ENCODE results near the gene RHOB.

RHOB gene

DNA sequence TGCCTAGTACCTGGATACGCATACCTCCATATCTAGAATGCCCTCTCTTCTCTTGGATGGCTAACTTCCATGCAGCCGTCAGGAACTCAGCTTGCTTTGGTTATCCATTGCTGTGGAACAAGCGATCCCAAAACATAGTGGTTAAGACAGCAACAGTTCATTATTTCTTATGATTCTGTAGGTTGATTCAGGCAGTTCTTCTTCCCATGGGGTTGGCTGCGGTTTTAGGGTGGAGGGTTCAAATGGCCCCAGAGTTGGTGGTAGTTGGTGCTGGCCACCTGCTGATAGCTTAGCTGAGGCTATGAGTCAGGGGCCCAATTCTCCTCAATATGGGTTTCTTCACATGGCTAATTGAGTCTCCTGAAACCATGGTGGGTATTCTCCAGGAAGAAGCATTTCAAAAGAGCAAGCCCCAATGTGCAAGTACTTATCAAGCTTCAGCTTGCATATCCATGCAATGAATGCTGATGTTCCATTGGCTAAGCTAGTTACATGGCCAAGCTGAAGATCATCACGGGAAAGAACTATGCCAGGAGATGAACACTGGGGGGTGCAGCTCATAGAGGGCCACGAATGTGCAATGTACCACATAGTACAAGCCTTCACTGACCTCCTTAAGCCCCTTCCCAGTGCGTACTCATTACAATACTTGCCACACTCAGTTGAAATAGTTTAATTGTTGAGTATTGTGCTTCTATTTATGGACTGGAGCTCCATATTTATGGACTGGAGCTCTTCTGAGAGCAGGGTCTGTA lies 10.0 kb upstream of the RHOB start:
- TF ChIP-seq, protein P1, sequence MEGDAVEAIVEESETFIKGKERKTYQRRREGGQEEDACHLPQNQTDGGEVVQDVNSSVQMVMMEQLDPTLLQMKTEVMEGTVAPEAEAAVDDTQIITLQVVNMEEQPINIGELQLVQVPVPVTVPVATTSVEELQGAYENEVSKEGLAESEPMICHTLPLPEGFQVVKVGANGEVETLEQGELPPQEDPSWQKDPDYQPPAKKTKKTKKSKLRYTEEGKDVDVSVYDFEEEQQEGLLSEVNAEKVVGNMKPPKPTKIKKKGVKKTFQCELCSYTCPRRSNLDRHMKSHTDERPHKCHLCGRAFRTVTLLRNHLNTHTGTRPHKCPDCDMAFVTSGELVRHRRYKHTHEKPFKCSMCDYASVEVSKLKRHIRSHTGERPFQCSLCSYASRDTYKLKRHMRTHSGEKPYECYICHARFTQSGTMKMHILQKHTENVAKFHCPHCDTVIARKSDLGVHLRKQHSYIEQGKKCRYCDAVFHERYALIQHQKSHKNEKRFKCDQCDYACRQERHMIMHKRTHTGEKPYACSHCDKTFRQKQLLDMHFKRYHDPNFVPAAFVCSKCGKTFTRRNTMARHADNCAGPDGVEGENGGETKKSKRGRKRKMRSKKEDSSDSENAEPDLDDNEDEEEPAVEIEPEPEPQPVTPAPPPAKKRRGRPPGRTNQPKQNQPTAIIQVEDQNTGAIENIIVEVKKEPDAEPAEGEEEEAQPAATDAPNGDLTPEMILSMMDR (IDR thresholded peaks at IDR 0.05; ENCODE audit: insufficient read depth, low read depth, low read length, missing control alignments): no peak
- no peak overlapping the region for H3K4me3 ChIP-seq (ENCODE audit: low read depth, low read length)
- no peak for DNase-seq (ENCODE audit: low read depth)

DNA sequence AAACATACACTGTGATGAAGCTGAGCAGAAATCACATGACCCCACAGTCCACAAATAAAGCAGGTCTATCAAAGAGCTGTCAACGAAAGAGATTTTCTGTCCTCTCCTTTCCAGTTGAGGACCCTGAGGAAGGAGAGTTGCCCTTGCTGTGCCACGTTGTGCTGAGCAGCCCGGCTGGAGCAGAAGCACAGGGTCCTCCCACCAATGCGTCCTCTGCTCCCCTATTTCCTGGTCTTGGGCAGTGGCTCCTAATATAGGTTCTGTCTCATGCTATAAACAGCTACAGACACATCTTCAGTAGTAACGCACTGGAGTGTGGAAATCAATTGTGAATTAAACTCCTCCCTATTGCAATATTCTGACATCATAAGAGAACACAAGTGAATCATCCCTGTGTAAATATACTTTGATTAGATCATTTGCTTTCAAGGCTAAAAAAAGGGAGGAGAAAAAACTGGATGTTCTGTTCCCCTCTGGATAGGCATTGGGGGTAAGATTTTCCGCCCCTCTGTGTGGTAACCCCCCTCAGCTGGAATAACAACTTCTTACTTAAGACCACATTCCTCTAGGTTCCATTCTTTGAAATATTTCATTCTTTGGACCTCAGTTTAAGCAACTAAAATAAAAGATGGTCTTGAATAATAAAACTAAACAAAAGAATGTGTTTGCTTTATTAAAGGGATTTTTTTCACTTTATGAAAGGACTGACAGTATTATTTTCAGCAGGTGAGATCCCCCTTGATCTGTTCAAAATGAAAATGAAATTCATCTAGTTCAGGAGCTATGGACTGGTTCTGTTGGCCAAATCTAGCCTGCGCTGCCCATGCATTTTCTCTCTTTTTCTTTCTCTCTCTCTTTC lies 8.3 kb upstream of the RHOB start:
- TF ChIP-seq, protein P1 (IDR thresholded peaks at IDR 0.05; ENCODE audit: insufficient read depth, low read depth, low read length, missing control alignments): no peak
- no peak overlapping the region for H3K4me3 ChIP-seq (ENCODE audit: low read depth, low read length)
- DNase-seq (ENCODE audit: low read depth): no peak

DNA sequence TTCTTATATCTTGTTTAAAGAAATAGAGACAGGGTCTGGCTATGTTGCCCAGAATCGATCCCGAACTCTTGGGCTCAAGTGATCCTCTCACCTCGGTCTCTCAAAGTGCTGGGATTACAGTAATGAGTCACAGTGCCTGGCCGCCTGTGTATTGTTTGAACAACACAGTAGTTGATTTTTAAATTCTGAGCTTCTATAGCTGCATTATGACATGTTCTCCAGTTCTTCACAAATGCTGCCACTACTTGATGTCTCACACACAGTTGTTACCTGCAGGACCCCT lies 7.7 kb upstream of the RHOB start:
- DNase-seq (ENCODE audit: low read depth): no peak

DNA sequence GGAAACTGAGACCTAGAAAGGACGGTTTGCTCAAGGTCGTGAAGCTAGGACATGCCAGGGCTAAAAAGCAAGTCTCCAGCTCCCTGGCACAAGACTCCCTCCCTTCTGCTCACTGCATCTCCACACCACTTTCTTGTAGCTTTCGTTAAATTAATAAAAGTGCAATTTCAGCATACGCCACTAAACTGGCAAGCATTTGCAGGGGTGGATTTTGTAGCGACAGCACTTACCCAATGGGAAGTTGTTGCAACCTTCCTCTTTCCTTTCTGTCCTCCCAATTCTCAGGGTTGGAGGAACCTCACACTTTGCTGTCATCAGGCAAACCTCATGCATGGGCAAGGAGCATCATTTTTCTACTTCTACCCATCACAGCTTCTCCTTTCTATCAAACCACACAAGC lies 7.4 kb upstream of the RHOB start:
- DNase-seq (ENCODE audit: low read depth): no peak
- TF ChIP-seq, protein P1 (IDR thresholded peaks at IDR 0.05; ENCODE audit: insufficient read depth, low read depth, low read length, missing control alignments): no peak
- no peak overlapping the region for H3K4me3 ChIP-seq (ENCODE audit: low read depth, low read length)

More for the DNA sequence above, 7.7 kb upstream of the RHOB start:
- TF ChIP-seq, protein P1 (IDR thresholded peaks at IDR 0.05; ENCODE audit: insufficient read depth, low read depth, low read length, missing control alignments): no peak
- H3K4me3 ChIP-seq (ENCODE audit: low read depth, low read length): no peak overlapping the region

DNA sequence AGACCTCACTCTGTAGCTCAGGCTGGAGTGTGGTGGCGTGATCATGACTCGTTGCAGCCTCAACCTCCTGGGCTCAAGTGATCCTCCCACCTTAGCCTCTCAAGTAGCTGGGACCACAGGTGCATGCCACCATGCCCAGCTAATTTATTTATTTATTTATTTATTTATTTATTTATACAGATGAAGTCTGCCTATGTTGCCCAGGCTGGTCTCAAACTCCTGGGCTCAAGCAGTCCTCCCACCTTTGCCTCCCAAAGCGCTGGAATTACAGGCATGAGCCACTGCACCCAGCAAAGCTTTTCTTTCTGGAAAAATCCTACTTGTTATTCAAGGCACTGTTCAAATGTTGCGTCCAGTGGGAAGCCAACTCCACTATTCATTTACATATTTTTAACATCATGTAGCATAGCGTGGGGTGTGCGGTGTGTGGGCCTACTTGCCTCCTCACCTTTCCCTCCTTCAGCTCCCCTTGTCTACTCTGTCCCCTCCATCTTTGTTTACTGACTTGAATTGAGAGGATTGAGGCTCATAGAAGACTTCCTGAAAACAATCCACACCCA lies 6.8 kb upstream of the RHOB start:
- TF ChIP-seq, protein P1 (IDR thresholded peaks at IDR 0.05; ENCODE audit: insufficient read depth, low read depth, low read length, missing control alignments): no peak
- DNase-seq (ENCODE audit: low read depth): no peak
- no peak overlapping the region for H3K4me3 ChIP-seq (ENCODE audit: low read depth, low read length)

DNA sequence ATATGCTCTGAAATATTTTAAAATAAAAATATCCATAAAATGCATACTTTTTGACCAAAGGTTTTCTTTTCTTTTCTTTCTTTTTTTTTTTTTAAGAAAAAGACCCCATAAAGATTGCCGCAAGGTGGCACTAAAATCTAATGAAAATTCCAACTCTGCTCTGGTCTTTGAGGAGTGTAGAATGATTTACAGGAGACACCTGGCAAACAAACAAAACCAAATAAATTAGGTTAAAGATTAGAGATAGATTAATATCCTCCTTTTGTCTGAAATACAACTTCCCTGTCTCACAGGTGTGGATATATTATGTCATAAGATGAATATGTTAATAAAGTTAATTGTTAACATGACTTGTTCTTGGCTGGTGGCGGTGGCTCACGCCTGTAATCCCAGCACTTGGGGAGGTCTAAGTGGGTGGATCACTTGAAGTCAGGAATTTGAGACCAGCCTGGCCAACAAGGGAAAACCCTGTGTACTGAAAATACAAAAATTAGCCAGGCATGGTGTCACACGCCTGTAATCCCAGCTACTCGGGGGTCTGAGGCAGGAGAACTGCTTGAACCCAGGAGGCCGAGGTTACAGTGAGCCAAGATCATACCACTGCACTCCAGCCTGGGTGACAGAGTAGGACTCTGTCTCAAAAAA lies 3.5 kb upstream of the RHOB start:
- DNase-seq (ENCODE audit: low read depth): peak; percentile 57
- TF ChIP-seq, protein P1 (IDR thresholded peaks at IDR 0.05; ENCODE audit: insufficient read depth, low read depth, low read length, missing control alignments): peak; percentile 39

More for the DNA sequence above, 3.5 kb upstream of the RHOB start:
- no peak overlapping the region for H3K4me3 ChIP-seq (ENCODE audit: low read depth, low read length)

Measured in GM12865 (cell line).